GM10248 (cell line): ENCODE data around the gene SPTBN1.

ENCODE experiments used
- CTCF ChIA-PET: fragments of 300-600 bp; sonication (Branson Sonifier 250); formaldehyde crosslinking; extraction: SDS; loops from one replicate; lab custom pipeline; 2021; ENCODE audit warnings: antibody characterized with exemption; lab: Yijun Ruan, JAX
- POLR2A ChIA-PET: fragments of 350-650 bp; sonication (Branson Sonifier 250); formaldehyde crosslinking; extraction: SDS; loops from one replicate; lab custom pipeline; 2020; ENCODE audit warnings: antibody characterized with exemption; lab: Yijun Ruan, JAX
- DNase-seq: peaks from one replicate; pipeline ENCODE4 v3.0.0; 2012; ENCODE audit errors: extremely low spot score
- TF ChIP-seq, protein P1 (sequence below): IDR thresholded peaks from 2 replicates; pipeline ENCODE4 v1.5.1; 2012; ENCODE audit warnings: mild to moderate bottlenecking, low read depth; ENCODE audit errors: extremely low read depth, missing control alignments, control extremely low read depth

Gene SPTBN1

DNA sequence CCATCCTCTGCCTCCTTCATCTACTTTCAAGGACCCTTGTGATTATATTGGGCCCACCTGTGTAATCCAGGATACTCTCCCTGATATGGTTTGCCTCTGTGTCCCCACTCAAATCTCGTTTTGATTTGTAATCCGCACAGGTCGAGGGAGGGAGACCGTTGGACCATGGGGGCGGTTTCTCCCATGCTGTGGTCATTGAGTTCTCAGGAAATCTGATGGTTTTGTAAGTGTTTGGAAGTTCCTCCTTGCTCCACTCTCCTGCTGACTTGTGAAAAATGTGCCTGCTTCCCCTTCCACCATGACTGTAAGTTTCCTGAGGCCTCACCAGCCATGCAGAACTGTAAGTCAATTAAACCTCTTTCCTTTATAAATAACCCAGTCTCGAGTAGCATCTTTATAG is 225.3 kb downstream of the SPTBN1 start:
- TF ChIP-seq, protein P1, sequence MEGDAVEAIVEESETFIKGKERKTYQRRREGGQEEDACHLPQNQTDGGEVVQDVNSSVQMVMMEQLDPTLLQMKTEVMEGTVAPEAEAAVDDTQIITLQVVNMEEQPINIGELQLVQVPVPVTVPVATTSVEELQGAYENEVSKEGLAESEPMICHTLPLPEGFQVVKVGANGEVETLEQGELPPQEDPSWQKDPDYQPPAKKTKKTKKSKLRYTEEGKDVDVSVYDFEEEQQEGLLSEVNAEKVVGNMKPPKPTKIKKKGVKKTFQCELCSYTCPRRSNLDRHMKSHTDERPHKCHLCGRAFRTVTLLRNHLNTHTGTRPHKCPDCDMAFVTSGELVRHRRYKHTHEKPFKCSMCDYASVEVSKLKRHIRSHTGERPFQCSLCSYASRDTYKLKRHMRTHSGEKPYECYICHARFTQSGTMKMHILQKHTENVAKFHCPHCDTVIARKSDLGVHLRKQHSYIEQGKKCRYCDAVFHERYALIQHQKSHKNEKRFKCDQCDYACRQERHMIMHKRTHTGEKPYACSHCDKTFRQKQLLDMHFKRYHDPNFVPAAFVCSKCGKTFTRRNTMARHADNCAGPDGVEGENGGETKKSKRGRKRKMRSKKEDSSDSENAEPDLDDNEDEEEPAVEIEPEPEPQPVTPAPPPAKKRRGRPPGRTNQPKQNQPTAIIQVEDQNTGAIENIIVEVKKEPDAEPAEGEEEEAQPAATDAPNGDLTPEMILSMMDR: no peak
- CTCF ChIA-PET: interaction anchor here (2.3 to 9.4 kb wide), 2 partner anchors 16 to 23 kb away, joined by 8 to 85 read pairs; no protein-coding TSS in a partner anchor
- POLR2A ChIA-PET: no interaction called here
- no peak for DNase-seq

DNA sequence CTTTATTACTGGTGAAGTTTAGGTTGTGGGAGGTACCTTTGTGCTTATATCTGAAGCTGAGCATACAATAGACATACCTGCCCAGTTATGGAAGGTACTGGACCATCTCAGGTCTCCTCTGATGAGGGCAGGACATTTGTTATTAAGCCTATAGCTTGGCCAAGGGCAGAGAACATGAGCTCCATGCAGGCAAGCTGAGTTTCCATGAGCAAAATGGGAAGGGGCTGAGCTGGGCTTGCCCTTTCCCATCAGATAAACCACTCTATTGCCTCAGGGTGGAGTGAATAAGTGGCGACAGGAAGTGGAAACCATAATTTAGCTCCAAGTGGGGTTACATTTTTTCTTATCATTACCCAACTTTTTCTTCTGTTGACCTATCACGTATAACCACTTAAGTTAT is 227.5 kb downstream of the SPTBN1 start:
- TF ChIP-seq, protein P1: no peak
- POLR2A ChIA-PET: no interaction called here
- no peak for DNase-seq
- CTCF ChIA-PET: interaction anchor here (0.7 to 3.0 kb wide), 6 partner anchors 18 to 180 kb away, joined by 3 to 18 read pairs (median 4); no protein-coding TSS in a partner anchor

DNA sequence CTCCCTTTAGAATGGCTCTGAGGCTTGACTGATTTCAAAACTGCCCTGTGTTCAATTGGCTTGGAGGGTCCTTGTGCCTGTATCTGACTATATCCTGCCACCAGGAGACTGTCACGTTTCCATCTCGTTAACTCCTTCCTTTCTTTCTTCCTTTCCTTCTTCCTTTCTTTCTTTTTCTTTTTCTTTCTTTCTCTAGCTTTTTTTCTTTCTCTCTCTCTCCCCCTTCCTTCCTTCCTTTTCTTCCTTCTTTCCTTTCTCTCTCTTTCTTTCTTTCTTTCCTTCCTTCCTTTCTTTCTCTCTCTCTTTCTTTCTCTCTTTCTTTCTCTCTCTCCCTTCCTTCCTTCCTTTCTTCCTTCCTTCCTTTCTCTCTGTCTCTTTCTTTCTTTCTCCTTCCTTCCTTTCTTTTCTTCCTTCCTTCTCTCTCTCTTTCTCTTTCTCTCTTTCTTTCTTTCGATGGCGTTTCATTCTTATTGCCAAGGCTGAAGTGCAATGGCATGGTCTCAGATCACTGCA is 229.2 kb downstream of the SPTBN1 start:
- POLR2A ChIA-PET: no interaction called here

DNA sequence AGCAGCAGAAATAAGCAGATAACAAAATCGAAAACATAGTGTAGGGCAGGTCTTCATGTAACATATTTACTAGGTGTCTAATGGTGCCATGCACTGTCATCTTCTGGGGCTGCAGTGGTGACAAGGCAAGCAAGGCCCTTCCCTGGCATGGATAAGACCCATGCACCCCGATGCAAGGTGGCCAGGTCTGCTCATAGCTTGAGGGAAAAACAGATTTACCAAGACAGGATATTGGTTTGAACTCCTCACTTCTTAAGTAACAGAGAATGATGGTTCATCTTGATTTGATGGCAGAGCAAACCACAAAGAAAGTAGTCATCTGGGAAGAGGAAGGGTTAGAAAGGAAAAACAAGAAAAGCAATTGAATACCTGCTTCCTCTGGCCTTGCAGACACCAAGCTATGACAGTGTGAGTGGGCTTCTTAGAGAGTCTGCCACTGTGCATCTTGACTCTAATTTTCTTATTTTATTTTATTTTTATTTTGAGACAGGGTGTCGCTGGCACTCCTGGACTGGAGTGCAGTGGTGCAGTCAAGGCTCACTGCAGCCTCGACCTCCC is 231.5 kb downstream of the SPTBN1 start:
- TF ChIP-seq, protein P1: no peak
- DNase-seq: no peak
- POLR2A ChIA-PET: no interaction called here
- CTCF ChIA-PET: interaction anchor here (0.7 to 1.0 kb wide), 2 partner anchors 22 to 29 kb away, joined by 4 to 5 read pairs; no protein-coding TSS in a partner anchor

More for the DNA sequence above, 229.2 kb downstream of the SPTBN1 start:
- TF ChIP-seq, protein P1: no peak
- CTCF ChIA-PET: interaction anchor here (1.4 to 3.0 kb wide), 4 partner anchors 9 to 40 kb away, joined by 3 to 9 read pairs (median 8); no protein-coding TSS in a partner anchor
- DNase-seq: no peak

GRCh38 chr2:54691445-54692135 is 235.5 kb downstream of the SPTBN1 start:
- no peak for DNase-seq
- TF ChIP-seq, protein P1: no peak
- CTCF ChIA-PET: interaction anchor here (1.1 to 5.5 kb wide), 3 partner anchors 14 to 27 kb away, joined by 5 to 59 read pairs (median 18); no protein-coding TSS in a partner anchor
- POLR2A ChIA-PET: no interaction called here

DNA sequence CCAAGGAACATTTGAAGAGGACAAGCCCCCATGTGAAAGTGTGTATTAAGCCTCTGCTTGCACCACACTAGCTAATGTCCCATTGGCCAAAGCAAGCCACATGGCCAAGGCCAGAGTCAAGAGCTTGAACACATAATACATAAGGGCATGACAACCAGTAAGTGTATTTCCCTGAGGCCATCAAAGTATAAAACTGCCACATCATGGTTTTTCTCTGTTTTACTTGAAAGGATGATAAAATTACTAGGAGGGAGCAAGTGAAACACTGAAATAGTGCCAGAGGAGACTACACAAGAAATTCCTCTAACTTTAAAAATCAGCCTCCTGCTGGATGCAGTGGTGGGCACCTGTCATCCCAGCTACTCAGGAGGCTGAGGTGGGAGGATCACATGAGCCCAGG is 236.4 kb downstream of the SPTBN1 start:
- POLR2A ChIA-PET: interaction anchor here (0.7 kb wide), 1 partner anchor 20 kb away, joined by 7 read pairs; no protein-coding TSS in a partner anchor

More for the DNA sequence above, 236.4 kb downstream of the SPTBN1 start:
- CTCF ChIA-PET: interaction anchor here (1.1 to 5.5 kb wide), 3 partner anchors 13 to 28 kb away, joined by 5 to 59 read pairs (median 18); no protein-coding TSS in a partner anchor
- DNase-seq: no peak
- TF ChIP-seq, protein P1: no peak
